Endothelial cell of umbilical vein (primary cell): ENCODE results near the gene ABCC2. TPM values are rescaled to one million over a fixed set of nuclear protein-coding genes. Genes with fewer than 3 reads are reported as not detected.

Experiments
- BruUV-seq: library from RNA; stranded (reverse); fragments of 400-500 nt; replicated peaks from 2 replicates; lab custom pipeline; 2021; lab: Mats Ljungman, UMichigan
- CTCF ChIA-PET: fragments of 300-600, 350-600 bp; sonication (Branson Sonifier 250); formaldehyde crosslinking; loops from one replicate; lab custom pipeline; 2021; ENCODE audit warnings: antibody characterized with exemption, inconsistent platforms; lab: Charles Lee
- POLR2A ChIA-PET: fragments of 300-600, 350-600 bp; sonication (Branson Sonifier 250); formaldehyde crosslinking; loops from one replicate; lab custom pipeline; 2021; ENCODE audit warnings: antibody characterized with exemption, inconsistent platforms; lab: Charles Lee
- DNase-seq: peaks from one replicate; pipeline ENCODE4 v3.0.0-alpha.2; 2011; ENCODE audit warnings: low read depth, low spot score
- FAIRE-seq: peaks from 2 replicates; lab custom pipeline; 2011; peaks lifted over from hg19 to GRCh38; lab: Jason Lieb, UNC
- H2AFZ ChIP-seq: 2 replicates; pipeline ENCODE4 v1.6.0; 2012; ENCODE audit warnings: low read depth, low read length, control low read depth, inconsistent platforms
- H3K27ac ChIP-seq: 2 replicates; pipeline ENCODE4 v1.5.1; 2011; ENCODE audit warnings: low read depth, mild to moderate bottlenecking, control low read depth, low read length, moderate library complexity; ENCODE audit not compliant: insufficient read depth
- H3K27me3 ChIP-seq, 2 experiments: 2 replicates each; pipeline versions ENCODE4 v1.6.0 to v1.6.1; 2011; ENCODE audit warnings: low read length in 2 of 2, mixed read lengths in 1 of 2; ENCODE audit not compliant: control insufficient read depth in 2 of 2, insufficient read depth in 2 of 2
- H3K36me3 ChIP-seq, 2 experiments: 2 replicates in 1 of 2; 3 replicates in 1 of 2; pipeline ENCODE4 v1.5.1; 2011; ENCODE audit warnings: low read length in 2 of 2, mild to moderate bottlenecking in 1 of 2, moderate library complexity in 1 of 2; ENCODE audit not compliant: control insufficient read depth in 2 of 2, insufficient read depth in 2 of 2; ENCODE audit errors: extremely low read depth in 1 of 2
- H3K4me1 ChIP-seq: 3 replicates; pipeline ENCODE4 v1.5.1; 2011; ENCODE audit warnings: mild to moderate bottlenecking, low read length; ENCODE audit not compliant: control insufficient read depth, insufficient read depth; ENCODE audit errors: extremely low read depth
- H3K4me2 ChIP-seq: 2 replicates; pipeline ENCODE4 v1.6.1; 2011; ENCODE audit warnings: low read length, control low read depth, mixed read lengths; ENCODE audit not compliant: insufficient read depth
- H3K4me3 ChIP-seq, 3 experiments: fragments of 200-600 bp in 1 of 3; sonication (generic), shearing (Covaris generic) in 1 of 3; replicated peaks in 1 of 3; 2 replicates each; pipeline ENCODE4 v1.5.1; 2011 to 2016; ENCODE audit warnings: control low read depth in 3 of 3, low read length in 3 of 3, mild to moderate bottlenecking in 2 of 3, inconsistent platforms in 1 of 3, low read depth in 1 of 3, moderate library complexity in 1 of 3; ENCODE audit not compliant: insufficient read depth in 1 of 3
- H3K79me2 ChIP-seq: 2 replicates; pipeline ENCODE4 v1.6.0; 2012; ENCODE audit warnings: low read length, inconsistent platforms; ENCODE audit not compliant: control insufficient read depth, insufficient read depth
- H3K9ac ChIP-seq: replicated peaks from 2 replicates; pipeline ENCODE3; 2011; ENCODE audit warnings: low read length, control low read depth; ENCODE audit not compliant: insufficient read depth; ENCODE audit errors: extremely low read depth
- H3K9me1 ChIP-seq: replicated peaks from 3 replicates; pipeline ENCODE4 v1.6.0; 2011; ENCODE audit warnings: mild to moderate bottlenecking, low read length; ENCODE audit not compliant: control insufficient read depth, insufficient read depth; ENCODE audit errors: extremely low read depth
- H3K9me3 ChIP-seq: replicated peaks from 2 replicates; pipeline ENCODE4 v1.5.1; 2012; ENCODE audit warnings: low read length, inconsistent platforms; ENCODE audit not compliant: control insufficient read depth, insufficient read depth
- H4K20me1 ChIP-seq: replicated peaks from 2 replicates; pipeline ENCODE3; 2011; ENCODE audit warnings: mild to moderate bottlenecking, low read length; ENCODE audit not compliant: control insufficient read depth, insufficient read depth; ENCODE audit errors: extremely low read depth
- EZH2 ChIP-seq: IDR thresholded peaks from 2 replicates; pipeline ENCODE4 v1.6.1; 2012; ENCODE audit warnings: borderline replicate concordance, low read depth, mild to moderate bottlenecking, moderate library complexity, low read length, inconsistent platforms; ENCODE audit not compliant: severe bottlenecking
- FOS ChIP-seq: IDR thresholded peaks from 2 replicates; pipeline ENCODE4 v1.6.1; 2011; ENCODE audit warnings: mild to moderate bottlenecking, low read length, moderate library complexity, borderline replicate concordance; ENCODE audit not compliant: insufficient read depth
- GATA2 ChIP-seq: IDR thresholded peaks from 2 replicates; pipeline ENCODE4 v1.7.0; 2011; ENCODE audit warnings: low read depth, mild to moderate bottlenecking, moderate library complexity, mixed read lengths, low read length; ENCODE audit not compliant: insufficient read length, insufficient read depth
- JUN ChIP-seq: IDR thresholded peaks from 2 replicates; pipeline ENCODE4 v1.6.1; 2011; ENCODE audit warnings: borderline replicate concordance, low read depth; ENCODE audit not compliant: insufficient read length, insufficient read depth
- MYC ChIP-seq: IDR thresholded peaks from one replicate; pipeline ENCODE4 v1.6.1; 2011; ENCODE audit warnings: mild to moderate bottlenecking, low read depth, low read length
- POLR2A ChIP-seq: IDR thresholded peaks from 2 replicates; pipeline ENCODE4 v1.6.1; 2012; ENCODE audit warnings: low read depth, mild to moderate bottlenecking, control low read depth, low read length
- POLR2AphosphoS5 ChIP-seq: IDR thresholded peaks from 2 replicates; pipeline ENCODE4 v1.6.1; 2012; ENCODE audit warnings: low read depth, mild to moderate bottlenecking, control low read depth, low read length, moderate library complexity; ENCODE audit not compliant: insufficient read depth
- dilution Hi-C: fragments of 300-500 bp; cut with MboI; formaldehyde crosslinking; loops from one replicate; pipeline ENCODE4 v1.15.0; 2019; ENCODE audit warnings: low sequenced_read_pairs; ENCODE audit not compliant: extremely low pct_ligation_motif_present
- intact Hi-C: fragments of 100-400 bp; cut with micrococcal nuclease; formaldehyde crosslinking; loops from one replicate; pipeline ENCODE4 v1.10.0; 2022
- polyA plus RNA-seq, 4 experiments: library from polyadenylated mRNA; depleted of rRNA in 3 of 4; stranded (reverse) in 3 of 4; unstranded in 1 of 4; fragments of >200 nt; gene quantifications; 2 replicates each; pipeline versions ENCODE4 v1.2.1 to v1.2.3, GENCODE V29; 2011 to 2012; ENCODE audit warnings: missing spikeins in 1 of 4
- total RNA-seq: library from RNA; stranded (reverse); gene quantifications from 2 replicates; pipeline ENCODE4 v1.2.3, GENCODE V29; 2021
- TF ChIP-seq, protein P1 (sequence below), 2 donors: IDR thresholded peaks; 1 replicate in 1 of 2; 2 replicates in 1 of 2; pipeline ENCODE4 v1.5.1; 2011; ENCODE audit warnings: low read length in 2 of 2, mild to moderate bottlenecking in 2 of 2, moderate library complexity in 2 of 2, control low read depth in 1 of 2, inconsistent platforms in 1 of 2, low read depth in 1 of 2; ENCODE audit not compliant: insufficient read depth in 1 of 2; ENCODE audit errors: extremely low read depth in 1 of 2
- TF ChIP-seq, protein P2 (sequence below): IDR thresholded peaks from 2 replicates; pipeline ENCODE4 v1.6.1; 2011; ENCODE audit not compliant: insufficient read depth, insufficient read length

The ABCC2 gene
- total and polyA plus RNA-seq, 2 donors (not counting 3 experiments of a cell fraction or from before 2014, with no cell fraction given), result 1.5 to 3.3 TPM

- Histone ChIP-seq H3K9me1 (no peaks in the 10 kb centered on the region), H2AFZ (no peak overlapping the region), H3K27me3 (no peaks in the 10 kb centered on the region), H3K79me2 (no peaks in the 10 kb centered on the region), H3K9me3 (no peaks in the 10 kb centered on the region), H3K4me1 (no peaks in the 10 kb centered on the region), H3K9ac (no peak overlapping the region), H4K20me1 (no peaks in the 10 kb centered on the region), H3K4me3 (no peak overlapping the region), H3K27ac (no peak overlapping the region), H3K4me2 (no peak overlapping the region), H3K36me3 (no peaks in the 10 kb centered on the region)
- dilution Hi-C loops, result loop anchor here (10.0 kb wide), 1 partner anchor 53 kb away; no protein-coding TSS in a partner anchor
- BruUV-seq, result no TSS peak
- intact Hi-C loops, result no loop called here
- no peak for TF ChIP-seq MYC
- POLR2A ChIA-PET, result no interaction called here
- FAIRE-seq (no peak), DNase-seq (no peak)
- CTCF ChIA-PET, result no interaction called here
Observed at GRCh38 chr10:99808270-99808669, 25.8 kb downstream of the ABCC2 start.

- Histone ChIP-seq H2AFZ (no peak overlapping the region), H3K9me3 (no peaks in the 10 kb centered on the region), H3K27me3 (no peaks in the 10 kb centered on the region), H4K20me1 (no peaks in the 10 kb centered on the region), H3K79me2 (no peaks in the 10 kb centered on the region), H3K9me1 (no peaks in the 10 kb centered on the region), H3K27ac (no peak overlapping the region), H3K4me1 (no peaks in the 10 kb centered on the region), H3K9ac (no peak overlapping the region), H3K4me3 (no peak overlapping the region), H3K36me3 (no peaks in the 10 kb centered on the region), H3K4me2 (no peak overlapping the region)
- dilution Hi-C loops, result loop anchor here (10.0 kb wide), 1 partner anchor 55 kb away; no protein-coding TSS in a partner anchor
- intact Hi-C loops, result no loop called here
- FAIRE-seq (no peak), DNase-seq (no peak)
- TF ChIP-seq EZH2 (no peak), JUN (no peak), GATA2 (no peak), POLR2AphosphoS5 (no peak), FOS (no peak), MYC (no peak), POLR2A (no peak)
- TF ChIP-seq, protein P1, sequence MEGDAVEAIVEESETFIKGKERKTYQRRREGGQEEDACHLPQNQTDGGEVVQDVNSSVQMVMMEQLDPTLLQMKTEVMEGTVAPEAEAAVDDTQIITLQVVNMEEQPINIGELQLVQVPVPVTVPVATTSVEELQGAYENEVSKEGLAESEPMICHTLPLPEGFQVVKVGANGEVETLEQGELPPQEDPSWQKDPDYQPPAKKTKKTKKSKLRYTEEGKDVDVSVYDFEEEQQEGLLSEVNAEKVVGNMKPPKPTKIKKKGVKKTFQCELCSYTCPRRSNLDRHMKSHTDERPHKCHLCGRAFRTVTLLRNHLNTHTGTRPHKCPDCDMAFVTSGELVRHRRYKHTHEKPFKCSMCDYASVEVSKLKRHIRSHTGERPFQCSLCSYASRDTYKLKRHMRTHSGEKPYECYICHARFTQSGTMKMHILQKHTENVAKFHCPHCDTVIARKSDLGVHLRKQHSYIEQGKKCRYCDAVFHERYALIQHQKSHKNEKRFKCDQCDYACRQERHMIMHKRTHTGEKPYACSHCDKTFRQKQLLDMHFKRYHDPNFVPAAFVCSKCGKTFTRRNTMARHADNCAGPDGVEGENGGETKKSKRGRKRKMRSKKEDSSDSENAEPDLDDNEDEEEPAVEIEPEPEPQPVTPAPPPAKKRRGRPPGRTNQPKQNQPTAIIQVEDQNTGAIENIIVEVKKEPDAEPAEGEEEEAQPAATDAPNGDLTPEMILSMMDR (IDR thresholded peaks at IDR 0.05; ENCODE audit: extremely low read depth in 1 of 2, insufficient read depth in 1 of 2, low read depth in 1 of 2, low read length in 2 of 2), result no peak
- TF ChIP-seq, protein P2, sequence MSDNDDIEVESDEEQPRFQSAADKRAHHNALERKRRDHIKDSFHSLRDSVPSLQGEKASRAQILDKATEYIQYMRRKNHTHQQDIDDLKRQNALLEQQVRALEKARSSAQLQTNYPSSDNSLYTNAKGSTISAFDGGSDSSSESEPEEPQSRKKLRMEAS, result no peak
- ChIA-PET CTCF (no interaction called here), POLR2A (interaction anchor here (0.5 kb wide), 2 partner anchors 29 to 41 kb away, joined by 3 to 5 read pairs; no protein-coding TSS in a partner anchor)
- no TSS peak for BruUV-seq
Observed at GRCh38 chr10:99809481-99809880, 27.0 kb downstream of the ABCC2 start.
